Stimulated activated CD4-positive, alpha-beta T cell treated with anti-CD3 and anti-CD28 coated beads, TNF-alpha, amount 100 ng/mL, for 4 hours (primary cell): Measurements from ENCODE around the gene WDR26.
A peak's percentile ranks its signal among the peaks of the same experiment; 100 is the strongest.
"Not testable (repeated sequence)": the region's sequence is repeated elsewhere in the genome, so short reads cannot be mapped to it uniquely, and the experiment has no call there.

Source experiments
- DNase-seq, 3 experiments: peaks; one replicate each; pipeline ENCODE4 v3.0.0-alpha.2; 2020; ENCODE audit warnings: low read depth in 3 of 3

WDR26 gene

DNA sequence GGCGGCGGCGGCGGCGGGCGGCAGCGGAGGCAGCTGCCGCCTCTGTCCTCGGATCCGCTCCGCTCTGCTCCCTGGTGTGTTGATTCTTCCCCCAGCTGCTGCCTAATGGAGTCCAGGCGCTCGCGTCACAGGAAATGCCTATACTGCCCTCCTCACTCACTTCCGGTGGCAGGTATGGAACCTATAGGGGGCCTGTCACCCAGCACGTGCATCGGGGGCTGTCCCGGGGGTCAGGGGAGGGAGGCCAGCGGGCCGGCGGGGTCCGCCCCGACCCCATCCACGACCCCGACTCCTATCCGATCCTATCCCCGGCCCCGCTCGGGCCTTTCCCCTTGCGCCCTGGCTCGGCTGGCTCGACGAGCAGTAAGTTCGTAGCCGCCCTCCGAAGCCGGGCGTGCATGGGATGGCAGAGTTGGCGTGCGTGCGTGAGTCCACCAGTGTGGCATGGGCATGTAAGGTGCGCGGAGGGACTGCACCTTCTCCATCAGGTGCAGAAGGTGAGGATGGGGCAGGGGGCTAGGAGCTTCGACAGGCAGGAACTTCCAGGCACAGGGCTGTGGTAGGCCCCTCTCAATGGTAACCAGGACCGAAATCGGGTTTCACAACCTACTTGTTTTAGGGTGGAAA lies at the start of gene WDR26:
Gene WDR26 (minus strand): TSS at position 107 of the 627 bp plus-strand sequence.
- DNase-seq: peak; percentile 58 to 68 (median 68)

DNA sequence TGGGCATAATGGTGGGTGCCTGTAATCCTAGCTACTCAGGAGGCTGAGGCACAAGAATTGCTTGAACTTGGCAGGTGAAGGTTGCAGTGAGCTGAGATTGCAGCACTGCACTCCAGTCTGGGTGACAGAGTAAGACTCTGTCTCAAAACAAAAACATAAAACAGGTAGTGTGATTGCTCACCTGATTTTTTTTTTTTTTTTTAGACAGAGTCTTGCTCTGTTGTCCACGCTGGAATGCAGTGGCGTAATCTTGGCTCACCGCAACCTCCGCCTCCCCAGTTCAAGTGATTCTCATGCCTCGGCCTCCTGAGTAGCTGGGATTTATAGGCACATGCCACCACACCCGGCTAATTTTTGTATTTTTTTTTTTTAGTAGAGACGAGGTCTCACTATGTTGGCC lies 48.6 kb upstream of the WDR26 start:
- DNase-seq: not testable (repeated sequence)

DNA sequence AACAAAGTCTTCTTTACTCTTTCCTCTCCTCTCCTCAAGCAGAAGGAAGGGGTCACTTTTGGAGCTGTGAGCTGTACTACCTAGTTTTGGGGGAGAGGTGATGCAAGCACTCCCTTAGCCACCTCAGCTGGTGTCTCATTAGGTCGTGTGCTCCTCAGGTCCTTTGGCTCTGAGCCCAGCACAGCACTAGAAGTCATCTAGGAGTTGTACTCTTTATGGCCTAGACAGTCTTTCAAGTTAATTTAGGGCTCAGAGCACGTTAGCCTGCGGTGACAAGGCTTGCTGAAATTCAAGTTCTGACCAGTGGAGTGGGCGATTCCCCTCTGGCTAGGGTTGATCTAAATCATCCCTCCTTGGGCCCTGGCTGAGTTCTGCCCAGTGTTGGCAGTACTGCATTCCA lies 48.0 kb upstream of the WDR26 start:
- DNase-seq: no peak

DNA sequence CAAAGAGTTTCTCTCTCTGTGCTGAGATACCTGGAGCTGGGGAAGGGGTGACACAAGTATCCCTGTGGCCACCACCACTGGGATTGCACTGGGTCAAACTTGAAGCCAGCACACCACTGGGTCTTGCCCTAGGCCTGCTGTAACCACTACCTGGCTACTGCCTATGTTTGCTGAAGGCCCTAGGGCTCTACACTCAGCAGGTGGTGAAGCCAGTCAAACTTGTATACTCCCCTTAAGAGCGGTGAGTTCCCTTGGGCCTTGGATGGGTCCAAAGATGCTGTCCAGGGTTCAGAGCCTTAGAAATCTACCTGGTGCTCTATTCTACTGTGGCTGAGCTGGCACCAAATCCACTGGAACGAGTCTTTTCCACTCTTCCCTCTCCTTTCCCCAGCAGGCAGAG lies 47.0 kb upstream of the WDR26 start:
- no peak for DNase-seq

DNA sequence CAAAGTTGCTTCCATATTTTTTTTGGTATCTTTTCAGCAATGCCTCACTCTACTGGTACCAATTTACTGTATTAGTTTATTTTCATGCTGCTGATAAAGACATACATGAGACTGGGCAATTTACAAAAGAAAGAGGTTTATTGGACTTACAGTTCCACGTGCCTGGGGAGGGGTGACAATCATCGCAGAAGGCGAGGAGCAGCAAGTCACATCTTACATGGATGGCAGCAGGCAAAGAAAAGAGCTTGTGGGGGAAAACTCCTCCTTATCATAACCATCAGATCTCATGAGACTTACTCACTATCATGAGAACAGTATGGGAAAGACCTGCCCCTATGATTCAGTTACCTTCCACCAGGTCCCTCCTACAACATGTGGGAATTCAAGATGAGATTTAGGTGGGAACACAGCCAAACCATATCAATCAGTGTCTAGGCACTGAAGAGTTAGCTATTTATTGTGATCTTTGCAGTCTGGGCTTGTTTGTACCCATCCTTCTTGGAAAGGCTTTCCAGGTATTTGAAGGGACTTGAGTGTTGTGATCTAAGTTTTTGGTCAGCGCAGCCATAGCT lies 46.4 kb upstream of the WDR26 start:
- not testable (repeated sequence) for DNase-seq

DNA sequence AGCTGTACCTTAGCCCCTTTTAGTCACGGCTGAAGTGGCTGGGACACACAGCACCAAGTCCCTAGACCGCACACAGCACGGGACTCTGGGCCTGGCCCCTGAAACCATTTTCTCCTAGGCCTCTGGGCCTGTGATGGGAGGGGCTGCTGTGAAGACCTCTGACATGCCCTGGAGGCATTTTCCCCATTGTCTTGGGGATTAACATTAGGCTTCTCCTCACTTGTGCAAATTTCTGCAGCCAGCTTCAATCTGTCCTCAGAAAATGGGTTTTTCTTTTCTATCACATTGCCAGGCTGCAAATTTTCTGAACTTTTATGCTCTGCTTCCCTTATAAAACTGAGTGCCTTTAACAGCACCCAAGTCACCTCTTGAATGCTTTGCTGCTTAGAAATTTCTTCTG lies 45.6 kb upstream of the WDR26 start:
- DNase-seq: not testable (repeated sequence)

DNA sequence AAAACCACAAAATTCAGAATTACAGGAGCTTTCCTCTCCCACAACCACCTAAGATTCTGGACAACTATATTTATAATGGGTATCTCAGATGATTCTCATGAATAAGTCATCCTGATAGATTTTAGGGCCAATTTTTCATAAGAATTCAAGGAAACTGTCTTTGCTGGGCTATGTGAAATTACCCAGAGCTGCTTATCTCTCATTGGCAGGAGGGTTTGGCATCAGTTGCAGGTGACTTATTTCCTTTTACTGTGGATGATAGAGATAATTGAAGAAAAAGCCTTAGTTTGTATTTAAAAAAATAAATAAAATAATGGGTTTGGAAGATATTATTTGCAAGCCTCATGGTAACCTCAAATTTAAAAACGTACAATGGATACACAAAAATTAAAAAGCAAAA lies 38.2 kb upstream of the WDR26 start:
- no peak for DNase-seq

DNA sequence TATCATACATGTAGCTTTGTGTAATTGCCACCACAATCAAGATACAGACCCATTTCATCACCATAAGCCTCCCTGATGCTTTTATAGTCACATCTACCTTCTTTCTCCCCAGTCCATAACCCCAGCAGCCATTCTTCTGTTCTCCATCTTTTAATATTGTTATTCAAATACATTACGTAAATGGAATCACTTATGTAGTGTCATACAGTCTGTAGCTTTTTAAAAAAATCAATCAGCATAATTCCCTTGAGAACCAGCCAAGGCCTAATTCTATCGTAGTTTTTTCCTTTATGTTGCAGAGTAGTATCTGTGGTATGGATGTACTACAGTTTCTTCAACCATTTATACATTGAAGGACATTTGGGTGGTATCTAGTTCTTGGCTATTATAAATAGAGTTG lies 31.6 kb upstream of the WDR26 start:
- no peak for DNase-seq

DNA sequence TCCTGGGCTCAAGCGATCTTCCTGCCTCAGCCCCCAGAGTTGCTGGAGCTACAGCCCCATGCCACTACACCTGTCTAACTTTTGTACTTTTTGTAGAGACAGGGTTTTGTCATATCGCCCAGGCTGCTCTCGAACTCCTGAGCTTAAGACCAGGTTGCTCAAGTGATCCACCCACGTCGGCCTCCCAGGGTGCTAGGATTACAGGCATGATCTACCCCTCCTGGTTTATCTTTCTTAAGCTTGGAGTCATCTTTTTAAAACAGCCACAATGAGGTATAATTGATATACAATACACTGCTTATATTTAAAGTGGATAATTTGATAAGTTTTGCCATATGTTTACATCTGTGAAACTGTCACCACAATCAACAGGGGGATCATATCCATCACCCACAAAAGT lies 25.4 kb upstream of the WDR26 start:
- no peak for DNase-seq

DNA sequence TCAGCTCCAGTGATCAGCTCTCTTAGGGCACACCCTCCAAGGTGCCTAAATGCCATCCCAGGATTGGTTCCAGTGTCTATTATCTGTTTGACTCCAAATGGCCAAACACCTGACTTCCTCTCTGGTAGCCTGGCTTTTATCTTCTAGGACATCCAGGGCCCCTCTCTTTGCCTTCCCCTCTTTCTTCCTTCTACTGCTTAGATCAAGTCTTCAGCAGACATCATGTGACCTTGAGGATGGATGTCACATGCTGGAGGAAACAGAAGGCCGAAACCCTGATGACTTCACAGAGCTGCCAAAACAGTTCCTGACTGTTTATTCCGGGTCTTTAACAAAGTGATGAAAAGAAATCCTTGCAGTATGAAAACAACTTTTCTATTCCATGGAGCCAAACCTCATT lies 24.4 kb upstream of the WDR26 start:
- no peak for DNase-seq

DNA sequence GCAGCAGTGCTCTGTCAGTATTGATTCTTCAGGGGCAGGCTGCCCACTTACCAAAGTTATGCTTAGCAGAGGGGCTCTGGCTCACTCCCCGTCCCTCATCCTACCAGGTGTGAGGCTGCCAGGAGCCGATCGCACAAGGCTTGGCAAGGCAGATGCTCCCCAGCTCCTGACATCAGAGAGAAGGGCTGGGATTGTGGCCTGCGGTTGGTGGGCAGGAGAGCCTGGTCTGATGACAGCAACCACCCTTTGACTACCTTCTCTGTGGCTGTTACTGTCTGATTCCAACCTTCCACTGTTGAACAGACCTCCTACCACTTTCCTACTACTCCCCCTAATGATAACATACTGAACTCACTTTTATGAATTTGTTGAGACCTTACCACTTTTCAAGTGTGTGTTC lies 23.7 kb upstream of the WDR26 start:
- no peak for DNase-seq

DNA sequence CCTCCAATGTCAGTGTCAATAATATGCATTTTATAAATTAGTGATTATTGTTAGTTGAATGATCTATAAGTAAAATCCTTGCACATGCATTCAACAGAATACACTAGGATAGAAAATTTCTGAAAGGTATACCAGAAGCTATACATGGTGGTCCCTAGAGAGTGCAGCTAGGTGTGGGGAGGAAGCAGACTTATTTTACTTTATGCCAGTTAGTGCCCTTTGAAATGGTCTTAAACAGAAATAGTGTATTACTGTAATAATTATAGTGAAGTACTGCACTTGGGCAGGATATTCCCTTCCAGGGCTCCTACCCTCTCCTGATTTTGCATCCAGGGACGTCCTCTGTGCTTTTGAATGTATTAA lies 23.2 kb upstream of the WDR26 start:
- DNase-seq: no peak

DNA sequence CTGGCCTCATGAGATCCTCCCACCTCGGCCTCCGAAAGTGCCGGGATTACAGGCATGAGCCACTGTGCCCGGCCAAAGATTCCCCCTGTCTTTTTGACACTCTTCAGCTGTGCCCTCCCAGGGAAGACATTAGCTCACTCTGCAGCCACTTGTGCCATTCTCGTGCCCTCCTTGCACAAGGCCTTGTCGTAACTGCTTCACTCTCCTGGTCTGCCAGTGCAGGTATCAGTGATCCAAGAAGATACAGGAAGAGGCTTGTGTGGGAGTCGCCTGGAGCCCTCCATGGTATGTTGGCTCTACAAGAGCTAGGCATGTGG lies 22.0 kb upstream of the WDR26 start:
- DNase-seq: no peak

DNA sequence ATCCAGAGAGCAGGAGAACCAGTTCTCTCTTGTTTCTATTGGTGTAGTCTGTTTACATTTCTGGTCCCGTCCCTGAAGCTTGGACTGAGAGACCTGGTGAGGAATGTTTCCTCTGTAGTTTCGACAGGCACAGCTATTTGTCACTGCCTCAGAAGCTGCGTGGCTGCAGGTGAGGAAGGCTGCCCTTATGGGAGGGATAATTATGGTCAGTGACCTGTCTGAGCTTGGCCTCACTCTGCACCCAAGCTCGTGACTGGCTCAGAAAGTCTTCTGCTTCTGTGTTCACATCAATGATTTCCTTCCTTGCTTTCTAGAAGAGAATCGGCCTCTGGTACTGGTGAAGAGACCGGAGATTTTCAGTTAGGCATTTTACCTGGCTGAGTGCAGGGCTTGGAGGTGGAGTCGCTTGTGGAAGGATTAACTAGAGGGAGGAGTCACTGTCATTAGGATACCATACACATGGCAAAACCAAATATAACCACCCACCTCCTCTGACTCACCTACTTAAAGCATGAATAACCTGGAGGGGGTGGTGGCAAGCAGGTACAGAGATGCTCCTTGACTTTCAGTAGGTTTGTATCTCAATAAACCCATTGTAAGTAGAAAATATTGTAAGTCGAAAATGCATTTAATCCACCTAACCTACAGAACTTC lies 19.9 kb upstream of the WDR26 start:
- DNase-seq: no peak

DNA sequence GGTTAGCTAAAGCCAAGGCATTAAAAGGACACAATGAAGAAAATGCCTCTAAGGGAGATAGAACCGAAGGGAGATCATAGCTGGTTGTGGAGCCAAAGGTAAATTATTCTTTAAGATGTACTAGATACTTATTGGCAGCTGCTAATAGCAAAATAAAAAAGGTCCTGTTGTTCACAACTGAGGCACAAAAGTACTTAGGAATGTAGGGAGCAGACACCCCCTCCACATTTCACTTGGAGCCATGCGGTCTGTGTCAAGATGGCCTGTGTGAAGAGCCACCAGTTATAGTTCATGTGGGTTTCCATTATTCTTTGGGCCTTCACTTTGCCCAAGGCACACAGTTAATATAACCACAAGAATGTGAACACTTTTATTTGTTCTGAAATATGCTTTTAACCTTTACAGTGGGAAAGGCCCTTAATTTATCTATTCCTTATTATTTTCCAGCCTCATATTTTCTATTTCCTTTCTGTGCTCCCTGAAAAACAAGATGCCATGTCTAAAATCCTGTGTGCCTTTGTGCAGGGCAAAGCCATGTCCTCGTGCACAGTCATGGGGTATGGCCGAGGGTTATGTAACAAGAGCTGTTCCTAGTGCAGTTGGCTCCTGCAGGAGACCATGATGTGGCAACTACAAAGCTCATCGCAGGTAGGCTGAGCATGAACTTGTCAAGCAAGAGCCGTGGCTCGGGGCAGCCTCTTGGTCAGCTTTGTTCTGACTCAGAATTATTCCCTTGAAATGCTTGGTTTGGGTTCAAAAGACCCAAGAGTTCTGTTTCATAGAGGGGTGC lies 16.2 kb upstream of the WDR26 start:
- no peak for DNase-seq

DNA sequence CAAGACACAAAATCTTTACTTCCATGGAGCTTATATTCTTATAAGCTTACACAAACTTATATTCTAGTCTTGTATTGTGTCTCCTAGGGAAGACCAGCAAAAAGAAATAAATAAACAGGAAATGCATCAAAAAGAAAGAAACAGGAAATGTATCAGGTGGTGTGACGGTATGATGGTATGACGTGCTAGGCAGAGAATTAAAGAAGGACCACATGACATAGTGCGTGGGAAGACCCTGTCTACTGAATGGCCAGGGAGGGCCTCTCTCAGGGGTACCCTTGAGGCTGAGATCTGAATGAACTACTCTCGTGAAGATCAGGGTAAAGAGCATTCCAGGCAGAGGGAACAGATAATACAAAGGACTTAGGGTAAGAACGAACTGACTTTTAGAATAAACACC lies 15.6 kb upstream of the WDR26 start:
- no peak for DNase-seq

DNA sequence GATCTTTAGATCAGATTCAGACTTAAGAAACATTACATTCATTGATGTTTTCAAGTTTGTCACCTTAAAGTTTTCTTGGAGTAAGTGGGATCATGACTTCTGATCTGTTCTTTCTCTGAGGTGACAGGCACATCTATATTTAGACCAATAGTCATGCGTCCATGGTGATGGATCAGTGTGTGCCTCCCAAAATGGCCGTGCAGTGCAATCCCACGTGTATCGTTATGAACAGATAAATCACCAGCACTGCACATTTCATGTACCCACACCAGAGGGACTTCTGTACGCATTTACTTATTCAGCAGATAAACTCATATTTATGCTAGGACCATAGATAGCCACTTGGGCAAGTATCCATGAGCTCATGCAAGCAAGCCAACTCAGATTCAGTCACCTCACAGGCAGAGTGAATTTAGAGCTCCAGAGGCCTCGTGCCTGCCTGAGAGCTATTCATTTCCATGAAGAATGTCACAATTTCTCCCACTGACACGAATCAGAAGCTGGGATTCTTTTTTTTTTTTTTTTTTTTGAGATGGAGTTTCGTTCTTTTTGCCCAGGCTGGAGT lies 13.9 kb upstream of the WDR26 start:
- no peak for DNase-seq

DNA sequence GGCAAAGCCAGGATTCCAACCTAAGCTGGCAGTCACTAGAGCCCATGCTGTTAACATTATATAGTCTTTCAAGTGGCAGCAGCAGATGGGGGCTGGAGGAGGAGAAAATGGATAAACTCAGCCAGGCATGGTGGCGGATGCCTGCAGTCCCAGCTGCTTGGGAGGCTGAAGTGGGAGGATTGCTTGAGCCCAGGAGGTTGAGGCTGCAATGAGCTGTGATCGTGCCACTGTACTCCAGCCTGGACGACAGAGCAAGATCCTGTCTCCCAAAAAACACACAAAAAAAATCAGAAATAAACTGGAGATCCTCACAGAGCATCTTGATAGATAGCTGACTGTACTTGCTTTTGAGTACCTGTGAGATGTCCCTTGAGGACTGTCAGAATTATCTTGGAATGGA lies 13.4 kb upstream of the WDR26 start:
- no peak for DNase-seq

DNA sequence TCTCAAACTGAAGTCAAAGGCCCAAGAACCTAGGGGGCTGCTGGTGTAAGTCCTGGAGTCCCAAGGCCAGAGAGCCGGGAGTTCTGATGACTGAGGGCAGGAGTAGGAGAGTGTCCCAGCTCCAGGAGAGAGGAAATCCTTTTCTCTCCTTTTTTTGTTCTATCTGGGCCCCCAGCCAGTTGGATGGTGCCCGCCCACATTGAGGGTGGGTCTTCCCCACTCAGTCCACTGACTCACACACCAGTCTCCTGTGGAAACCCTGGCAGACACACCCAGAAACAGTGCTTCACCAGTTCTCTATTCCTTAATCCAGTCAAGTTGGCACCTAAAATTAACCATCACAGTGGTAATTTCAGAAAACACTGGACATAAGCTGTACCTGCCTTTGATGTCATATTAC lies 12.7 kb upstream of the WDR26 start:
- DNase-seq: no peak

DNA sequence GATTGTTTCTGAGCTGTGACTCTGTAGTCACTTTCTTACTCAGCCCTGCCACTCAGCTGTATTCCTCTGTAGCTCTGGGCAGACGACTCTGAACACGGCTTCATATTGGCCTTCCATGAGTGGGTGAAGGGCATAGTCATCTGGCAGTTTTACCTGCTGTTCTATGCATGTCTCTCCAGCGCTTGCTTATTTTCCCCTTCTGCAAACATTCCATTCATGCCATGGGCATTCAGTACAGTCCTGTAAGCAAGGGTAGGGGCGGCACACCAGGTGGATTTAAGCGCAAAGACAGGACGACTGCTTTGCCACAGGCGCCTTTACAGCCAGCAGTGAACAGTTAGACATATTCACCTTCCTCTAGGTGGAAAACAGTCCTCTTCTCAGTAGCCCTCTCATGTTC lies 4.4 kb upstream of the WDR26 start:
- DNase-seq: no peak

DNA sequence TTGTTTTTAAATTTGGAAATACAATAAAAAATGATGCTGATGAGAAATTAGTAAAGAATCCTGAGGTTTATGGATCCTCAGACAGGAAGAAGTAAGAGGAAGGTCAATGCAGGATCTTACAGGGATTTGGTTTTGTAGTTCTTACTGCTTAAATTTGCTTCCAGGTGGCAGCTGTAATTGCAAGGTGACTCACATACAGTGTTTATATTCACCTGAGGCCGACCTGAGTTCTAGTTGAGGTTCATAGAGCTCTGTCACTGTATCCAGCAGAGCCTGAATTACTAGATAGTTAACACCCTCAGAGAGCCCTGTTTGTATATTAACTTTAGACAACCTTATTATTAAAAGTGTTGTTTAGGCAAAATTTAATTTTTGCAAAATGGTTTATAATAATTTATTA lies 1.4 kb upstream of the WDR26 start:
- DNase-seq: no peak

DNA sequence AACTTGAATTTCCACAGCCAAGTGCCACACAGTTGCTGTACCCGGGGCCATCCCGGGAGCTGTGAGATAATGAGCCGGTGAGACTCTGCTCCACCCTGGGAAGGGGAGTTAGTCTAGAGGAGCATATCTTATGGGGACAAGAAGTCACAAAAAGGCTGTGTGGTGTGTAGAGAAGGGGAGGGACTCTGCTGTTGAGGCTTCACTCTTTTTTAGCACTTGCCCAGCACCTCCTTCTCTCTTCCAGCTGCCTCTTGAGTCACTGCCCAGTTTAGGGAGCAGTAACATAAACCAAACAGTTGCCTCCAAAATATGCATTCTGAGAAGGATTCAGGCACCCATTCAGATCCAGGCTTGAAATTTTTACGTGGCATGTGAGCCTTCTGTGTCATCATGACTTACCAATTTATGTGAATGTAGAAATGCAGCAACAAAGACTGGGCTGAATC lies 744 bp upstream of the WDR26 start:
- no peak for DNase-seq
